SU-DHL-6 (cell line): ENCODE measurements around the gene UPK1A.

ENCODE experiments used
- CTCF ChIP-seq: fragments of 200-600 bp; sonication (generic); IDR thresholded peaks from one replicate; pipeline ENCODE4 v1.5.1; 2017; ENCODE audit warnings: antibody characterized with exemption, mild to moderate bottlenecking, low read length, moderate library complexity; ENCODE audit not compliant: insufficient read depth, poor library complexity, severe bottlenecking
- EZH2phosphoT487 ChIP-seq: fragments of 200-600 bp; sonication (generic), shearing (Covaris generic); conservative IDR thresholded peaks from 2 replicates; pipeline ENCODE4 v1.6.1; 2018; ENCODE audit warnings: mild to moderate bottlenecking, antibody characterized with exemption, low read length, moderate library complexity, mixed read lengths

GRCh38 chr19:35661995-35662340 lies 4.3 kb upstream of the UPK1A start:
- TF ChIP-seq CTCF (no peak), EZH2phosphoT487 (no peak)
